Measurements from ENCODE around the gene LRRC8C. TPM values are rescaled to one million over a fixed set of nuclear protein-coding genes. Genes with fewer than 3 reads are reported as not detected.

Gene LRRC8C
- total and polyA plus RNA-seq, 4 donors: 0.63 to 3.5 (median 1.5) TPM

DNA sequence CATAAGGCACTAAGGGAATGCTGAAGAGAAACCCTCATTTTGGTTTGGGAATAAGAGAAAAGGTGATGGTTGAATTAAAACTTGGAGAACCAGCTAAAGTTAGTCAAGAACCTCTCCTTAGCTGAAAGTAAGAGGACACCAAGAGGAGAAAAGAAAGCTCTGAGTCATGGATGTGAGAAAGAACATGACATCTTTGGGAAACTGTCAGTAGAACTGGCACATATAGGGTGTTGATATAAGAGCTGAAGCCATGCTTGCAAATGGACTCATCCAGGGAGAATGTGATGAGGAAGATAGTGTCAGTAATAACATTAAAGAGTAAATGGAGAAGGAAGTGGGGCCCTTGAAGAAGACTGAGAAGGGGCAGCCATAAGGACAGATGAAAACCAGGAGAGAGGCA is 54.3 kb downstream of the LRRC8C start:
- H3K9me3 ChIP-seq (ENCODE audit: control insufficient read depth in 4 of 4, low read length in 3 of 4): no peaks in the 10 kb centered on the region
- H3K27ac ChIP-seq (ENCODE audit: low read depth in 1 of 2, low read length in 2 of 2): no peak overlapping the region
- H3K4me1 ChIP-seq (ENCODE audit: control insufficient read depth in 4 of 4, insufficient read depth in 4 of 4, low read length in 3 of 4): no peaks in the 10 kb centered on the region
- no peaks in the 10 kb centered on the region for H3K36me3 ChIP-seq (ENCODE audit: control insufficient read depth in 4 of 4, insufficient read depth in 3 of 4, low read depth in 1 of 4, low read length in 3 of 4)
- no peak overlapping the region for H3K4me3 ChIP-seq (ENCODE audit: low read depth in 1 of 3, low read length in 3 of 3)
- no peaks in the 10 kb centered on the region for H3K27me3 ChIP-seq (ENCODE audit: control insufficient read depth in 4 of 4, insufficient read depth in 4 of 4, low read length in 3 of 4)
- DNase-seq (ENCODE audit: low spot score): no peak
- no peak for TF ChIP-seq TAF1 (conservative IDR thresholded peaks at IDR 0.05)
- TF ChIP-seq YY1 (IDR thresholded peaks at IDR 0.05): no peak
- no peak for TF ChIP-seq HNF4A (conservative IDR thresholded peaks at IDR 0.05)
- TF ChIP-seq, protein P1, sequence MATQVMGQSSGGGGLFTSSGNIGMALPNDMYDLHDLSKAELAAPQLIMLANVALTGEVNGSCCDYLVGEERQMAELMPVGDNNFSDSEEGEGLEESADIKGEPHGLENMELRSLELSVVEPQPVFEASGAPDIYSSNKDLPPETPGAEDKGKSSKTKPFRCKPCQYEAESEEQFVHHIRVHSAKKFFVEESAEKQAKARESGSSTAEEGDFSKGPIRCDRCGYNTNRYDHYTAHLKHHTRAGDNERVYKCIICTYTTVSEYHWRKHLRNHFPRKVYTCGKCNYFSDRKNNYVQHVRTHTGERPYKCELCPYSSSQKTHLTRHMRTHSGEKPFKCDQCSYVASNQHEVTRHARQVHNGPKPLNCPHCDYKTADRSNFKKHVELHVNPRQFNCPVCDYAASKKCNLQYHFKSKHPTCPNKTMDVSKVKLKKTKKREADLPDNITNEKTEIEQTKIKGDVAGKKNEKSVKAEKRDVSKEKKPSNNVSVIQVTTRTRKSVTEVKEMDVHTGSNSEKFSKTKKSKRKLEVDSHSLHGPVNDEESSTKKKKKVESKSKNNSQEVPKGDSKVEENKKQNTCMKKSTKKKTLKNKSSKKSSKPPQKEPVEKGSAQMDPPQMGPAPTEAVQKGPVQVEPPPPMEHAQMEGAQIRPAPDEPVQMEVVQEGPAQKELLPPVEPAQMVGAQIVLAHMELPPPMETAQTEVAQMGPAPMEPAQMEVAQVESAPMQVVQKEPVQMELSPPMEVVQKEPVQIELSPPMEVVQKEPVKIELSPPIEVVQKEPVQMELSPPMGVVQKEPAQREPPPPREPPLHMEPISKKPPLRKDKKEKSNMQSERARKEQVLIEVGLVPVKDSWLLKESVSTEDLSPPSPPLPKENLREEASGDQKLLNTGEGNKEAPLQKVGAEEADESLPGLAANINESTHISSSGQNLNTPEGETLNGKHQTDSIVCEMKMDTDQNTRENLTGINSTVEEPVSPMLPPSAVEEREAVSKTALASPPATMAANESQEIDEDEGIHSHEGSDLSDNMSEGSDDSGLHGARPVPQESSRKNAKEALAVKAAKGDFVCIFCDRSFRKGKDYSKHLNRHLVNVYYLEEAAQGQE (IDR thresholded peaks at IDR 0.05): no peak
- TF ChIP-seq SP1 (IDR thresholded peaks at IDR 0.05): no peak
- TF ChIP-seq, protein P2, sequence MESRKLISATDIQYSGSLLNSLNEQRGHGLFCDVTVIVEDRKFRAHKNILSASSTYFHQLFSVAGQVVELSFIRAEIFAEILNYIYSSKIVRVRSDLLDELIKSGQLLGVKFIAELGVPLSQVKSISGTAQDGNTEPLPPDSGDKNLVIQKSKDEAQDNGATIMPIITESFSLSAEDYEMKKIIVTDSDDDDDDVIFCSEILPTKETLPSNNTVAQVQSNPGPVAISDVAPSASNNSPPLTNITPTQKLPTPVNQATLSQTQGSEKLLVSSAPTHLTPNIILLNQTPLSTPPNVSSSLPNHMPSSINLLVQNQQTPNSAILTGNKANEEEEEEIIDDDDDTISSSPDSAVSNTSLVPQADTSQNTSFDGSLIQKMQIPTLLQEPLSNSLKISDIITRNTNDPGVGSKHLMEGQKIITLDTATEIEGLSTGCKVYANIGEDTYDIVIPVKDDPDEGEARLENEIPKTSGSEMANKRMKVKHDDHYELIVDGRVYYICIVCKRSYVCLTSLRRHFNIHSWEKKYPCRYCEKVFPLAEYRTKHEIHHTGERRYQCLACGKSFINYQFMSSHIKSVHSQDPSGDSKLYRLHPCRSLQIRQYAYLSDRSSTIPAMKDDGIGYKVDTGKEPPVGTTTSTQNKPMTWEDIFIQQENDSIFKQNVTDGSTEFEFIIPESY (IDR thresholded peaks at IDR 0.05): no peak
- TF ChIP-seq NR2F2 (IDR thresholded peaks at IDR 0.05): no peak
- TF ChIP-seq JUND (IDR thresholded peaks at IDR 0.05): no peak
- no peak for TF ChIP-seq FOXA1 (IDR thresholded peaks at IDR 0.05)
- no peak for TF ChIP-seq EGR1 (IDR thresholded peaks at IDR 0.05; ENCODE audit: low read depth in 2 of 2)
- TF ChIP-seq RAD21 (IDR thresholded peaks at IDR 0.05): no peak
- TF ChIP-seq HNF4G (IDR thresholded peaks at IDR 0.05): no peak
- TF ChIP-seq, protein P3, sequence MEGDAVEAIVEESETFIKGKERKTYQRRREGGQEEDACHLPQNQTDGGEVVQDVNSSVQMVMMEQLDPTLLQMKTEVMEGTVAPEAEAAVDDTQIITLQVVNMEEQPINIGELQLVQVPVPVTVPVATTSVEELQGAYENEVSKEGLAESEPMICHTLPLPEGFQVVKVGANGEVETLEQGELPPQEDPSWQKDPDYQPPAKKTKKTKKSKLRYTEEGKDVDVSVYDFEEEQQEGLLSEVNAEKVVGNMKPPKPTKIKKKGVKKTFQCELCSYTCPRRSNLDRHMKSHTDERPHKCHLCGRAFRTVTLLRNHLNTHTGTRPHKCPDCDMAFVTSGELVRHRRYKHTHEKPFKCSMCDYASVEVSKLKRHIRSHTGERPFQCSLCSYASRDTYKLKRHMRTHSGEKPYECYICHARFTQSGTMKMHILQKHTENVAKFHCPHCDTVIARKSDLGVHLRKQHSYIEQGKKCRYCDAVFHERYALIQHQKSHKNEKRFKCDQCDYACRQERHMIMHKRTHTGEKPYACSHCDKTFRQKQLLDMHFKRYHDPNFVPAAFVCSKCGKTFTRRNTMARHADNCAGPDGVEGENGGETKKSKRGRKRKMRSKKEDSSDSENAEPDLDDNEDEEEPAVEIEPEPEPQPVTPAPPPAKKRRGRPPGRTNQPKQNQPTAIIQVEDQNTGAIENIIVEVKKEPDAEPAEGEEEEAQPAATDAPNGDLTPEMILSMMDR (IDR thresholded peaks at IDR 0.05; ENCODE audit: low read depth, low read length, missing input control): no peak
- no peak for TF ChIP-seq FOXA2 (IDR thresholded peaks at IDR 0.05)
- TF ChIP-seq GABPA (IDR thresholded peaks at IDR 0.05 in 1 of 2, conservative IDR thresholded peaks at IDR 0.05 in 1 of 2): no peak
- TF ChIP-seq RXRA (IDR thresholded peaks at IDR 0.05): no peak
- TF ChIP-seq, protein P4, sequence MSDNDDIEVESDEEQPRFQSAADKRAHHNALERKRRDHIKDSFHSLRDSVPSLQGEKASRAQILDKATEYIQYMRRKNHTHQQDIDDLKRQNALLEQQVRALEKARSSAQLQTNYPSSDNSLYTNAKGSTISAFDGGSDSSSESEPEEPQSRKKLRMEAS (IDR thresholded peaks at IDR 0.05): no peak
- TF ChIP-seq, protein P5, sequence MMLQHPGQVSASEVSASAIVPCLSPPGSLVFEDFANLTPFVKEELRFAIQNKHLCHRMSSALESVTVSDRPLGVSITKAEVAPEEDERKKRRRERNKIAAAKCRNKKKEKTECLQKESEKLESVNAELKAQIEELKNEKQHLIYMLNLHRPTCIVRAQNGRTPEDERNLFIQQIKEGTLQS (IDR thresholded peaks at IDR 0.05): no peak
- H3K9ac ChIP-seq (ENCODE audit: low read depth in 1 of 2, low read length in 2 of 2): no peak overlapping the region

Data from liver (tissue), 9 donors.